Activated CD8-positive, alpha-beta T cell treated with anti-CD3 and anti-CD28 coated beads for 36 hours (primary cell): ENCODE results near the gene TCF4. TPM values are rescaled to one million over a fixed set of nuclear protein-coding genes. Genes with fewer than 3 reads are reported as not detected.

Experiments used
- ATAC-seq: fragments of 200-7000 bp; cut with Tn5 transposase; one replicate; pipeline ENCODE4 v1.10.0; 2021; ENCODE audit warnings: mild to moderate bottlenecking, moderate library complexity
- CTCF ChIA-PET: fragments of 350-600 bp; sonication (Branson Sonifier 250); formaldehyde crosslinking; loops from one replicate; lab custom pipeline; 2021; ENCODE audit warnings: antibody characterized with exemption; lab: Charles Lee
- POLR2A ChIA-PET: fragments of 350-600 bp; sonication (Branson Sonifier 250); formaldehyde crosslinking; loops from one replicate; lab custom pipeline; 2021; ENCODE audit warnings: antibody characterized with exemption; lab: Charles Lee
- DNase-seq: peaks from one replicate; pipeline ENCODE4 v3.0.0-alpha.2; 2020
- H3K27ac Mint-ChIP-seq: one replicate; pipeline ENCODE4 v1.8.0; 2021; ENCODE audit warnings: mild to moderate bottlenecking, mixed read lengths
- H3K27me3 Mint-ChIP-seq: one replicate; pipeline ENCODE4 v1.8.0; 2021; ENCODE audit warnings: mixed read lengths
- H3K36me3 Mint-ChIP-seq: one replicate; pipeline ENCODE4 v1.8.0; 2021; ENCODE audit warnings: low read depth, mixed read lengths
- H3K4me1 Mint-ChIP-seq: one replicate; pipeline ENCODE4 v1.8.0; 2021; ENCODE audit warnings: low read depth, mixed read lengths
- H3K4me3 Mint-ChIP-seq: one replicate; pipeline ENCODE4 v1.8.0; 2021; ENCODE audit warnings: mild to moderate bottlenecking, moderate library complexity, mixed read lengths
- H3K9me3 Mint-ChIP-seq: one replicate; pipeline ENCODE4 v1.8.0; 2021; ENCODE audit warnings: mixed read lengths
- intact Hi-C: fragments of 100-400 bp; cut with micrococcal nuclease; formaldehyde crosslinking; loops from one replicate; pipeline ENCODE4 v1.10.0; 2022
- total RNA-seq, 2 experiments: library from RNA; stranded (reverse); gene quantifications; one replicate each; pipeline ENCODE4 v1.2.3, GENCODE V29; 2021
- TF ChIP-seq, protein P1 (sequence below): fragments of 200-600 bp; IDR thresholded peaks from one replicate; pipeline ENCODE4 v1.8.0; 2022; ENCODE audit warnings: antibody characterized with exemption, mild to moderate bottlenecking

Gene TCF4
- total RNA-seq, 2 experiments from 2014 or later: 1.2 to 1.4 TPM

DNA sequence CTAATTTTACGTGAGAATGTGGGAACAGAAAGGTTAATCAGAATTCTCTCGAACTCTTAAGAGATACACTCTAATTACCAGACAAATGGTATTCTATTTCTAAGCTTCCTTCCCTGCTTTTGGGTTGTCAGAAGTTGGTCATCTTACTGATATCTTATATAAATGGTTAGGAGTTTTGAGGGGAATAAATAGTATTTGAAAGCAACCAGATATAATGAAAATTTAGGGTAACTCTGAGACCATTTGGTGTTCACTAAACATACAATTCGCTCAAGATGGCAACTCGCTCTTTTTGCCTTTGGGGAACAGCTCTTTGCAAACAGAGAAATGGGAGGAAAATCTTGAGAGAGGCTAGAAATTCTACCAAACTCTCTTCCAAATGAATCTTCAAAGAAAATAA, 250.9 kb downstream of the TCF4 start:
- Mint-ChIP-seq H3K4me1 (no peaks in the 10 kb centered on the region), H3K27me3 (peaks cover 4% of the 10 kb centered on the region), H3K9me3 (no peaks in the 10 kb centered on the region), H3K27ac (no peak overlapping the region), H3K36me3 (no peaks in the 10 kb centered on the region), H3K4me3 (no peak overlapping the region)
- no peak for ATAC-seq
- intact Hi-C loops: no loop called here
- POLR2A ChIA-PET: no interaction called here
- TF ChIP-seq, protein P1, sequence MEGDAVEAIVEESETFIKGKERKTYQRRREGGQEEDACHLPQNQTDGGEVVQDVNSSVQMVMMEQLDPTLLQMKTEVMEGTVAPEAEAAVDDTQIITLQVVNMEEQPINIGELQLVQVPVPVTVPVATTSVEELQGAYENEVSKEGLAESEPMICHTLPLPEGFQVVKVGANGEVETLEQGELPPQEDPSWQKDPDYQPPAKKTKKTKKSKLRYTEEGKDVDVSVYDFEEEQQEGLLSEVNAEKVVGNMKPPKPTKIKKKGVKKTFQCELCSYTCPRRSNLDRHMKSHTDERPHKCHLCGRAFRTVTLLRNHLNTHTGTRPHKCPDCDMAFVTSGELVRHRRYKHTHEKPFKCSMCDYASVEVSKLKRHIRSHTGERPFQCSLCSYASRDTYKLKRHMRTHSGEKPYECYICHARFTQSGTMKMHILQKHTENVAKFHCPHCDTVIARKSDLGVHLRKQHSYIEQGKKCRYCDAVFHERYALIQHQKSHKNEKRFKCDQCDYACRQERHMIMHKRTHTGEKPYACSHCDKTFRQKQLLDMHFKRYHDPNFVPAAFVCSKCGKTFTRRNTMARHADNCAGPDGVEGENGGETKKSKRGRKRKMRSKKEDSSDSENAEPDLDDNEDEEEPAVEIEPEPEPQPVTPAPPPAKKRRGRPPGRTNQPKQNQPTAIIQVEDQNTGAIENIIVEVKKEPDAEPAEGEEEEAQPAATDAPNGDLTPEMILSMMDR: no peak
- CTCF ChIA-PET: no interaction called here
- DNase-seq: no peak

DNA sequence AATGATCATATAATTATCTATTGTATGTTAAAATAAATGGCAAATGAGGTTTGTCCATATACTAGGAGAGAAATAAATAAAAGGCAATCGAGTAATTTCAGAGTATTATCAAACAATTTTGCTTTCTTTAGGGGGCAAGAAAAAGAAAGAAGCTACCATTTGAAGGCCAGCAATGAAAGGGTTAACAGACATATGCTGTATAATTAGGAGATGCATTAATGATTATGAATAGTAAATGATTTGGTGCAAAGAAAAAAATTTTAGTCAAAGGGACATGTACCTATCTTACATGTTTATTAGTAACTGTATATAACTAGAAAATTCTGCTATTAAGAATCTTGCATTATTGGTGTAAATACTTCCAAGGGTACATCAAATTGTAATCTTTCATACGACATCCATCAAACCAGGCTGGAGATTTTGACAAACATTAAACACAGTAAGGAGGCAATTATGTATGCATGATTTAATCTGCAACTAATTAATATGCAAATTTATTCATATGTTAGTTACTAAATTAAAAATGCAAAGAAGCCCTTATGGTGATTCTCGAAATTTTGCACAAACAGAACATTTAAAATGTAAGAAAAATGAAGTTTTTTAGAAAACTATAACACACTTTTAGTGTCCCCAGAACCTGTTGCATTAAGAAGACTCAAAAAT, 251.4 kb downstream of the TCF4 start:
- POLR2A ChIA-PET: no interaction called here
- TF ChIP-seq, protein P1: no peak
- H3K9me3 Mint-ChIP-seq: no peaks in the 10 kb centered on the region
- no peaks in the 10 kb centered on the region for H3K4me1 Mint-ChIP-seq
- intact Hi-C loops: no loop called here
- CTCF ChIA-PET: no interaction called here
- peaks cover 4% of the 10 kb centered on the region for H3K27me3 Mint-ChIP-seq
- H3K4me3 Mint-ChIP-seq: no peak overlapping the region
- ATAC-seq: no peak
- H3K36me3 Mint-ChIP-seq: no peaks in the 10 kb centered on the region
- DNase-seq: no peak
- no peak overlapping the region for H3K27ac Mint-ChIP-seq

DNA sequence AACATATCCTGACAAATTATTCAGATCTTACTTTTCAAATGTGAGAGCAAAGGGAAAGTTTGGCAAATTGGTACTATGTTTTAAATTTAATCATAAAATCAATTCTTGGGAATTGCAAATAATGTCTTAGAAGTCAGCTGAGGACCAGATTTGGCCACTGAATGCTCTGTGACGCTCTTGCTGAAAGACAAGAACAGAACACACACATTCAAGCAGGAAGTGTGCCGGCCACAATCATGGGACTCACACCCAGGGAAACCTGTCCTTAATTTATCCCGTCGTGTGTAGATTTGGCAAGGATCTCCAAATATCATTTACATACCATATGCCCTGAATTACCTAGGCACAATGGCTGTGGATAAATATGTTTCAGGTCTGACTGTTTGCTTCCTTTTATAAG, 253.1 kb downstream of the TCF4 start:
- peaks cover 4% of the 10 kb centered on the region for H3K27me3 Mint-ChIP-seq
- intact Hi-C loops: no loop called here
- H3K4me1 Mint-ChIP-seq: no peaks in the 10 kb centered on the region
- DNase-seq: no peak
- H3K27ac Mint-ChIP-seq: no peak overlapping the region
- CTCF ChIA-PET: no interaction called here
- TF ChIP-seq, protein P1: no peak
- POLR2A ChIA-PET: no interaction called here
- H3K9me3 Mint-ChIP-seq: no peaks in the 10 kb centered on the region
- no peaks in the 10 kb centered on the region for H3K36me3 Mint-ChIP-seq
- no peak for ATAC-seq
- H3K4me3 Mint-ChIP-seq: no peak overlapping the region

DNA sequence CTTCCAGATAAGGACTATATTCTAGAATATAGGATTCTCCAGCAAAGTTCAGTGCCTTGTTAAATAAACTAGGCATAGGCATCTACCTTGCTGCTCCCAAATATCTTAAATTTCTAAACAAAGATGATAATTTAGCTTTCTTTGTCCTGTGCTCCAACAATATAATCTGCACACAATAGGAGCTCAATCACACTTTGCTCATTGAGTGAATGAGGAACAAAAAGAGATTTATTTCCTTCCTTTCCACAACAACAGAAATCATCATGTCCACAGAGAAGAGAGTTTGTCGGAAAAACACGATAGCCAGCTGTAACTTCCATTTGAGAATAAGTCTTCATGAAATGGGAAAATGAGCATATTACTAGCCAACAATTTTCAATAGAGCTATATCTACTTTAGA, 256.7 kb downstream of the TCF4 start:
- CTCF ChIA-PET: no interaction called here
- Mint-ChIP-seq H3K36me3 (no peaks in the 10 kb centered on the region), H3K9me3 (no peaks in the 10 kb centered on the region), H3K27ac (no peak overlapping the region), H3K4me1 (no peaks in the 10 kb centered on the region), H3K27me3 (peaks cover 3% of the 10 kb centered on the region), H3K4me3 (no peak overlapping the region)
- intact Hi-C loops: no loop called here
- DNase-seq (no peak), ATAC-seq (no peak)
- POLR2A ChIA-PET: no interaction called here
- TF ChIP-seq, protein P1: no peak

DNA sequence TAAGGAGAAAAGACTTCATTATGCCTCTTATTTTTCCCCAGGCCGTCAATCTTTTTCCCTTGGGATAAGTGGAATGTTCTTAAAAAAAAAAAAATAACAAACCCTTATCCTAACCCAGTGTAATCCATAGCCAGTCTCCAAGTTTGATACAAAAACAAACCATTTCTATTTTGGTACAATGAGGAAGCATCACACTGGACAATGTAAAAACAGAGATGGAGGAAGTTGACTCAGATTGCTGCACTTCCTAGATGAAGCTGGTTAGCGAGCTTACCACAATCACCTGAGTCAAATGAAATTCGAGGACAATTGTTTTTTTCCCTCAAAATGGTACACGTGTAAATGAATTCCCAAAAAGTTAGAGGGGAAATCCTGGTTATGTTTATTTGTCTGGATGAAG, 259.7 kb downstream of the TCF4 start:
- Mint-ChIP-seq H3K27ac (no peak overlapping the region), H3K36me3 (no peaks in the 10 kb centered on the region), H3K4me1 (no peaks in the 10 kb centered on the region), H3K27me3 (peaks cover 7% of the 10 kb centered on the region), H3K4me3 (no peak overlapping the region), H3K9me3 (no peaks in the 10 kb centered on the region)
- DNase-seq: no peak
- intact Hi-C loops: no loop called here
- ChIA-PET CTCF (no interaction called here), POLR2A (no interaction called here)
- no peak for ATAC-seq
- TF ChIP-seq, protein P1: no peak
